ENCODE results near the gene EAF1.
"Not testable (repeated sequence)": the region's sequence is repeated elsewhere in the genome, so short reads cannot be mapped to it uniquely, and the experiment has no call there.

The EAF1 gene

GRCh38 chr3:15453501-15453900 lies 26.1 kb downstream of the EAF1 start:
- no peak for DNase-seq

- DNase-seq, result no peak
Measured at GRCh38 chr3:15453991-15454625, 26.7 kb downstream of the EAF1 start.

- no peak for DNase-seq
Measured at GRCh38 chr3:15454965-15455364, 27.6 kb downstream of the EAF1 start.

GRCh38 chr3:15455756-15456155 lies 28.4 kb downstream of the EAF1 start:
- DNase-seq, result no peak

- DNase-seq, result no peak
Measured at GRCh38 chr3:15456321-15456720, 28.9 kb downstream of the EAF1 start.

- not testable (repeated sequence) for DNase-seq
Measured at GRCh38 chr3:15456915-15457314, 29.5 kb downstream of the EAF1 start.

GRCh38 chr3:15458212-15458780 lies 30.9 kb downstream of the EAF1 start:
- DNase-seq, result no peak

GRCh38 chr3:15460891-15461531 lies 33.6 kb downstream of the EAF1 start:
- DNase-seq, result no peak

GRCh38 chr3:15462451-15462850 lies 35.1 kb downstream of the EAF1 start:
- no peak for DNase-seq

- no peak for DNase-seq
Measured at GRCh38 chr3:15465876-15466585, 38.6 kb downstream of the EAF1 start.

GRCh38 chr3:15467227-15468181 lies 40.1 kb downstream of the EAF1 start:
- no peak for DNase-seq

- no peak for DNase-seq
Measured at GRCh38 chr3:15470261-15470660, 42.9 kb downstream of the EAF1 start.

- no peak for DNase-seq
Measured at GRCh38 chr3:15470849-15471248, 43.5 kb downstream of the EAF1 start.

- DNase-seq, result no peak
Measured at GRCh38 chr3:15471861-15472260, 44.5 kb downstream of the EAF1 start.

- no peak for DNase-seq
Measured at GRCh38 chr3:15475161-15475560, 47.8 kb downstream of the EAF1 start.

GRCh38 chr3:15476378-15476777 lies 49.0 kb downstream of the EAF1 start:
- no peak for DNase-seq

- no peak for DNase-seq
Measured at GRCh38 chr3:15477951-15478639, 50.7 kb downstream of the EAF1 start.

GRCh38 chr3:15478640-15478979 lies 51.2 kb downstream of the EAF1 start:
- no peak for DNase-seq

- no peak for DNase-seq
Measured at GRCh38 chr3:15479400-15480224, 52.2 kb downstream of the EAF1 start.

GRCh38 chr3:15484551-15484950 lies 57.2 kb downstream of the EAF1 start:
- DNase-seq, result not testable (repeated sequence)

- no peak for DNase-seq
Measured at GRCh38 chr3:15486020-15486419, 58.6 kb downstream of the EAF1 start.
